T1000 (cell line): ENCODE data around the gene PTOV1.

Experiments used
- DNase-seq: peaks from one replicate; lab custom pipeline; 2025; ENCODE audit warnings: mixed read lengths; lab: John Stamatoyannopoulos, UW

The PTOV1 gene

DNA sequence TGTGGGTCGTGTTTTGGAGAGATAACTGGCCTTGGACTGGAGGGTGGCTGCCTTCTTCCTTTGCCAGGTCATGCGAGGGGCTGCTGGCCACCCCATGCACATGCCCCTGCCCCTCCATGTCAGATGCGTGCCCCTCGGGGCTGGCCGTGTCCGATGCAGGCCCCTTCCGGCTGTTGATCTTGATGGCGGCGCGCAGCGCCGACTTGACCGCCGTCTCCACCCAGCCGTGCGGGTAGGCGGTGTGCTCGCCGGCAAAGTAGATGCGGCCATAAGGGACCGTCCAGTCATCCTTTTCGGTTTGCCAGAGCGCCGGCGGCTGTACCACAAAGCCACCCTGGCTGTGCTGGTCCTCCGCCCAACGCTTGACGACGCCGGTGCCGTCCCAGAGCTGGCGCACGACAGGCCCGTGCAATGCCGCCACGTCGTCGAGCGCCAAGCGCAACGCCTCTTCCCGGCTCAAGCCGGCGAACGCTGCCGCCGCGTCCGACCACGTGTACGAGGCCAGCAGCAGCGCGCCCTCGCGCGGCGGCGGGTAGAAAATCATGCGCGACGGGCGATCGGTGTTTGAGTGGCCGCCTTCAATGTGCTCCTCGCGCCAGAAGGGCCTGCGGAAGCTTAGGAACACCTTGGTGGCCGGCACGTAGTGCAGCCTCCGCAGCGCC lies 38.9 kb downstream of the PTOV1 start:
- no peak for DNase-seq

DNA sequence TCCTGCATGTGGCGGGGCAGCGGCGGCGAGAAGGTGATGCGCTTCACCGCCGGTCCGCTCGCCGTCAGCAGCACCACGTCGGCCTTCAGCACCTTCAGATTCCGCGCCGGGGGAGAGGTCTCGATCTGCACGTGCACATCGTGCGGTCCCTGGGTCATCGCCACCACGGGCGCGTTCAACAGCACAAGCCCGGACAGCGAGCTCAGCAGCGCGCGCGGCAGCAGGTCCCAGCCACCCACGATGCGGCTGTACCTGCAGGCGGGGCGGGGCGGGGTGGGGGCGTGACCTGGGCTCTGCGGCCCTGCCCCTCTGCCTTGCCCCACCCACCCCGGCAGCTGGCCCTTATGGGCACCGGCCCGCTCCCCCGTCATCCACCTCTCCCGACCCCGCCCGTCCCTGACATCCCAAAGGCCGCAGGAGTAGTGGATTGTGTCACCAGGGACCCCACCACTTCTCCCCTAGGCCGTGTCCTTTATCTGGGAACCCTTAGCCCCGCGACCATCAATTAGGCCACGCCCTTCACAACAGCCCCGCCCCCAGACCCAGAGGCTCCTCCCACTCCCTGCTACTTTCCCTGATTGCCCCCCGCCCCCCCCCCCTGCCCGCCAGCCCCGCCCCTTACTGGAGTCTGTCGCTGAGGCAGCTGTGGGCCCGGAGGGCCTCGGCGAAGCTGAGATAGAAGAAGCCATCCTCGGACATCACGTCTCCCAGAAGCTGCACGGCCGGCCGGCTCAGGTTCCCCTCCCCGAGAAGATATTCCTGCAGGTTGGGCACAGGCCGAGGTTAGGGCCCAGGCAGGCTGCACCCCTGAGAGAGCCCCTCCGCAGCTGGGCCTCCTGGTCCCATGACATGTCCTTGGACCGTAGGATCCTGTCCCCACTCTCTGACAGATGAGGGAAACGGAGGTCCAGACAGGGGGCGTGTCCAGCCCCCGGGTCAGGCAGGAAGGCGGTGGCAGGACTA lies 39.7 kb downstream of the PTOV1 start:
- DNase-seq, result no peak

GRCh38 chr19:49891393-49891792 lies 40.4 kb downstream of the PTOV1 start:
- DNase-seq, result no peak

DNA sequence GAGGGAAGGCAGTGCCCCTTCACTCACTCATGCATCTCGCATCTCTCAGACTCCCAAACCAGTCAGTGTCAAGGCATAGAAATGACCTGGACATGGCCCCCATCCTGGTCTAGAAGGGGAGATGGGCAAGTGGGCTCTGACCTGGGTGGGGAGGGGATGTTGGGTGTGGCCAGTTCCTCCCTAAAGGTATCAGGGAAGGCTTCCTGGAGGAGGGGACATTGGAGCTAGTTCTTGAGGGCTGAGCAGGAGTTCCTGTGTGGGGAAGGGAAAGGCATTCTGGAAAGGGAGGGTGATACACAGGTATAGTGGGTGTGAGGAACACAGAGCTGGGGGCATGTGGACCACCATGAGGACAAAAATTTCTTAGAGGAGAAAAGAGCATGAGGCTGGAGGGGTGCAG lies 41.8 kb downstream of the PTOV1 start:
- no peak for DNase-seq

DNA sequence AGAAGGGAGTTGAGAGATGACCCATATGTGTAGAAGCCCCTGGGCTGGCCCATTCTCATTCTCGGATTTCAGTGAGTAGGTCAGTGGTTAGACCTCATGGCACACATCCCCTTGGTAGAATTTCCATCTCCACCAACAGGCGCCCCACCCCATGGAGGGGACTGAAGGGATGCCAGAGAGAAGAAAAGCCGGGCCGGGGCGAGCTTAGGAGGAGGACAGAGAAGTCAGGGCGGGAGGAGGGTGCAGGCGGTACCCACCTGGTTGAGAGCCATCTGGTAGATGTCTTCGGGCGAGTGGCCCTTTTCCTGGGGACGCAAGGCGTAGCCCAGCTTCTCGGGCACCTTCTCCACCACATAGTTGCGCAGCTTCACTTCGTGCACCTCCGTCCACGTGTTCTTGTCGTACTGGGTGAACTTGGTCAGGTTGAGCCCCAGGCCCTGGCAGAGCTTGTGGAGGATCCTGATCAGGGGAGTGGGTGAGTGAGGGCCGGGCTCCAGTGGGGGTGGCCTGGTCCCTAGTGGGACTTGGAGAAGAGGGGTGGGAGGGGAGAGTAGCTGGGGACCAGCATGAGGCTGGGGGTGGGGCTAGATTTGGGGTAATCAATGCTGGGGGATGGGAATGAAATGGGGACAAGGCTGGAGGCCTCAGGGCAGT lies 43.2 kb downstream of the PTOV1 start:
- DNase-seq, result no peak

GRCh38 chr19:49894879-49895565 lies 44.1 kb downstream of the PTOV1 start:
- DNase-seq, result no peak

DNA sequence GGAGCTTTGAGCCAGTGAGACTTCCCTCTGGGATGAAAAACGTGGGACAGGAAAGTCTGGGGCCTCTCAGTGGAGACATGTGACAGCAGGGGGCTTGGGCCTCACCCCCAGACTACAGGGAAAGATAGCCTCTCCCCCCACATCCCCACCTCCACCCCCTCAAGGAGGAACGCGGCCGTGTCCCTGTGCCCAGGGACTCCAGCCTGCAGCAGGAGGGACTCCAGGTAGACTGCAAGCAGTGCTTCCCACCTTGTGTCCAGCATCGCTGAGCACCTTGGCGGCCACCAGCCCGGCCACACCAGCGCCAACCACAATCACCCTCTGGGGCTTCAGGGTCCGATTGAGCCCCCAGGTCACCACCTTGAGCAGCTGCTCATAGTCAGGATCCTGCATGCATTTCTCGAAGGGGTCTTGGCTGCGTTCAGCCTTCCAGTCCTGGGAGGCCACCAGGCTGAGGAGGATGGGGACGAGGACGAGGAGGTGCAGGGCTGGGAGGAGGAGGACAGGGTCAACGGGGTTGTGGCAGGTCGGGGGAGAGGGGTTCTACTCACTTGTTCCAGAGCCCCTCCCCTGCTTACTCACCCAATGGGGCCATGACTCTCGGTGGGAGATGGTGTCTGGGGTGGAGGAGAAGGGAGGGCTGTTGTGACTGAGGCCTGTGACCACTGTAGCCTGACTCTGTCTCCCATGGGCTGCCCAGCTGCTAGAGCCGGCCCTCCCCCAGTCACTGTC lies 44.8 kb downstream of the PTOV1 start:
- no peak for DNase-seq

GRCh38 chr19:49896863-49897621 lies 46.1 kb downstream of the PTOV1 start, which contains the start of gene IL4I1:
Gene IL4I1, minus strand, starts transcription at chr19:49896887. Its CDS starts 727 bp downstream, at chr19:49896160.
- DNase-seq, result no peak

- no peak for DNase-seq
These were observed 53.2 kb downstream of the PTOV1 start for GRCh38 chr19:49904136-49904535.

DNA sequence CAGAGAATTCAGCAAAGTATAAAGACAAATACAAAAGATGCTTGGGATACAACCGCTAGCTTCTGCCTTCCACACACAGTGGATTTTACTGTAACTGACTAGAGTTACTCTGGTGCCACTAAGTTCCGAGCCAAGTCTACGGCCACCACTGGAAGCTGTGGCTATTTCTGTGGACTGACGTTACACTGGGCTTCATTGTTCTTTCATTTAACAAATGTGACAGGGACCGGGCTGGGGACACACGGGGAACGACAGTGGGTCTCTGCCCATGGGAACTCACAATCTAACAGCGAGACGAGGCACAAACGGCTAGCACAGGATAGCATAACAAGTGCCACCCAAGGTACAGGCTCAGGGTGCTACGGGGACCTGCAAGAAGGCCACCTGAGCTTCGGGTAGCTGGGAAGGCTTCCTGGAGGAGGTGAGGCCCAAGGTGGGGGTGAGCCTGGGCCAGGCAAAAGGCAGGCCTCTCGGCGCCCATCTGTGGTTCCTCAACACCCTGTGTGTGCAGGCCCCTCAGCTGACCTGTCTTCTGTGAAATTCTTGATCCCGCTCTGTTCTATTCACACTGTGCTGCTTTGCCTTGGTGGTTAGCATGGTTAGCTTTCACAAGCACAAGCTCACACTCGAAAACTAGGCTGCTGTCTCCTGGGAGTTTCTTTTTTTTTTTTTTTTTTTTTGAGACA lies 56.1 kb downstream of the PTOV1 start:
- DNase-seq, result no peak

- DNase-seq, result no peak
These were observed 56.9 kb downstream of the PTOV1 start for GRCh38 chr19:49907745-49908446.

- DNase-seq, result no peak
These were observed 57.8 kb downstream of the PTOV1 start for GRCh38 chr19:49908480-49909420.

DNA sequence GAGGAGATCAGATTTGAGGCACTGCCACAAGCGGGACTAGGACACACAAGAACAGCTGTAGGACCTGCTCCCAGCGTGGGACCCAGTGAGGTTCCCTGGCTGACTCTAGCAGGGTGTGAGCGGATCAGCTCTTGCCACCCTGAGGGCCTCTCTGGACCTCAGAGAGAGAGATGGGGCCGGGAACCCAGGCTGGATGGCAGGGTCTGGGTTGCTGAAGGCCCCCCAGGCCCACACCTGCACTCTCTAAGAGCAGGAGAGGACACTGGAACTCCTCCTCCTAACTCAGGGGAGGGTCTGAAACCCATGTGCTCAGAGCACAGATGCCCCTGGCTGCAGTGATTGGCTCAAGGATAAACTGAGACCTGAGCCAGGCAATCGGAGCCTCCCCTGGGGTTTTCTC lies 59.2 kb downstream of the PTOV1 start:
- no peak for DNase-seq
